HCT116 (cell line): ENCODE results near the gene ACER1.

Experiments used
- RAD21 ChIP-seq: IDR thresholded peaks from 2 replicates; pipeline ENCODE4 v1.6.1; 2012; ENCODE audit warnings: low read depth, mild to moderate bottlenecking
- REST ChIP-seq: IDR thresholded peaks from 2 replicates; pipeline ENCODE4 v1.6.1; 2012; ENCODE audit warnings: low read depth
- TF ChIP-seq, protein P1 (sequence below), 3 experiments: fragments of 200-600 bp in 1 of 3; sonication (generic) in 1 of 3; IDR thresholded peaks in 2 of 3; conservative IDR thresholded peaks in 1 of 3; 2 replicates each; pipeline ENCODE4 v1.5.1; 2012 to 2017; ENCODE audit warnings: low read depth in 2 of 3, low read length in 2 of 3, antibody characterized with exemption in 1 of 3, borderline replicate concordance in 1 of 3, control low read depth in 1 of 3, mild to moderate bottlenecking in 1 of 3, mixed read lengths in 1 of 3, mixed run types in 1 of 3, moderate library complexity in 1 of 3; ENCODE audit not compliant: insufficient read depth in 1 of 3
- TF ChIP-seq, protein P2 (sequence below): IDR thresholded peaks from 2 replicates; pipeline ENCODE4 v1.6.1; 2012

DNA sequence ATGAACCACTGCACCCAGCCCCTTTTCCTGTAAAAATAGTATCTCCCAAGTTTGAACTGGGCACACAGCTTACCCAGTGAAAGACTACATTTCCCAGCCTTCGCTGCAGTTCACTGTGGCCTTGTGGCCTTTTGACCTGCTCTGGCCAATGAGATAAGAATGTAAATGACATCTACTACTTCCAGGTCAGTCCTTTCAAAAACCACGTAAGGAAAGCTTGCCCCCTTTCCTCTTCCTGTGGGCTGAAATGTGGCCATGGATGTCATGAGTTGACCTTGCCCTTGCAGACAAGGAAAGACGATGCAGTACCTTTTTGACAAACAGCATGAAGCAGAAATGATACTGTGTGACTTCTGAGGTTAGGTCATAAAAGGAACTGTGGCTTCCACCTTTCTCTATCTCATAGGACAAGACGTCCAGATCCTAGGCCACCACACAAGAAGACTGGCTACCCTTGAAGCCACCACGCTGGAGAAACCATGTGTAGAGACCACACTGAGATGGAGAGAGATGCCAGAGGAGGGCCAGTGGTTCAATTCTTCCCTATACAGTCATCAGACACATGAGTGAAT, 19.9 kb downstream of the ACER1 start:
- TF ChIP-seq, protein P1, sequence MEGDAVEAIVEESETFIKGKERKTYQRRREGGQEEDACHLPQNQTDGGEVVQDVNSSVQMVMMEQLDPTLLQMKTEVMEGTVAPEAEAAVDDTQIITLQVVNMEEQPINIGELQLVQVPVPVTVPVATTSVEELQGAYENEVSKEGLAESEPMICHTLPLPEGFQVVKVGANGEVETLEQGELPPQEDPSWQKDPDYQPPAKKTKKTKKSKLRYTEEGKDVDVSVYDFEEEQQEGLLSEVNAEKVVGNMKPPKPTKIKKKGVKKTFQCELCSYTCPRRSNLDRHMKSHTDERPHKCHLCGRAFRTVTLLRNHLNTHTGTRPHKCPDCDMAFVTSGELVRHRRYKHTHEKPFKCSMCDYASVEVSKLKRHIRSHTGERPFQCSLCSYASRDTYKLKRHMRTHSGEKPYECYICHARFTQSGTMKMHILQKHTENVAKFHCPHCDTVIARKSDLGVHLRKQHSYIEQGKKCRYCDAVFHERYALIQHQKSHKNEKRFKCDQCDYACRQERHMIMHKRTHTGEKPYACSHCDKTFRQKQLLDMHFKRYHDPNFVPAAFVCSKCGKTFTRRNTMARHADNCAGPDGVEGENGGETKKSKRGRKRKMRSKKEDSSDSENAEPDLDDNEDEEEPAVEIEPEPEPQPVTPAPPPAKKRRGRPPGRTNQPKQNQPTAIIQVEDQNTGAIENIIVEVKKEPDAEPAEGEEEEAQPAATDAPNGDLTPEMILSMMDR (IDR thresholded peaks at IDR 0.05 in 2 of 3, conservative IDR thresholded peaks at IDR 0.05 in 1 of 3; ENCODE audit: borderline replicate concordance in 1 of 3, insufficient read depth in 1 of 3, low read depth in 2 of 3, low read length in 2 of 3), result no peak
- TF ChIP-seq RAD21, result no peak
- TF ChIP-seq, protein P2, sequence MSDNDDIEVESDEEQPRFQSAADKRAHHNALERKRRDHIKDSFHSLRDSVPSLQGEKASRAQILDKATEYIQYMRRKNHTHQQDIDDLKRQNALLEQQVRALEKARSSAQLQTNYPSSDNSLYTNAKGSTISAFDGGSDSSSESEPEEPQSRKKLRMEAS, result no peak
- no peak for TF ChIP-seq REST
